Fibroblast of skin of scalp (primary cell): Measurements from ENCODE around the gene PFKL.

Experiments used
- DNase-seq: peaks from one replicate; pipeline ENCODE4 v3.0.0-alpha.2; 2013

Gene PFKL

GRCh38 chr21:44365251-44365966, 65.6 kb downstream of the PFKL start:
- DNase-seq: no peak

- no peak for DNase-seq
Observed at GRCh38 chr21:44365967-44366585, 66.2 kb downstream of the PFKL start.

- DNase-seq: no peak
Observed at GRCh38 chr21:44366586-44367211, 66.8 kb downstream of the PFKL start.

GRCh38 chr21:44368711-44369446, 69.0 kb downstream of the PFKL start:
- no peak for DNase-seq

GRCh38 chr21:44370027-44370735, 70.3 kb downstream of the PFKL start:
- peak; percentile 7 for DNase-seq

- DNase-seq: no peak
Observed at GRCh38 chr21:44370786-44371410, 71.0 kb downstream of the PFKL start.

- DNase-seq: no peak
Observed at GRCh38 chr21:44371596-44371995, 71.7 kb downstream of the PFKL start.

- DNase-seq: no peak
Observed at GRCh38 chr21:44372616-44373015, 72.8 kb downstream of the PFKL start.

- no peak for DNase-seq
Observed at GRCh38 chr21:44374601-44375280, 74.9 kb downstream of the PFKL start.

- DNase-seq: no peak
Observed at GRCh38 chr21:44375281-44375651, 75.4 kb downstream of the PFKL start.

- no peak for DNase-seq
Observed at GRCh38 chr21:44375761-44376241, 75.9 kb downstream of the PFKL start.

- no peak for DNase-seq
Observed at GRCh38 chr21:44376606-44377005, 76.8 kb downstream of the PFKL start.
